ENCODE measurements around the gene SORCS2.

DNA sequence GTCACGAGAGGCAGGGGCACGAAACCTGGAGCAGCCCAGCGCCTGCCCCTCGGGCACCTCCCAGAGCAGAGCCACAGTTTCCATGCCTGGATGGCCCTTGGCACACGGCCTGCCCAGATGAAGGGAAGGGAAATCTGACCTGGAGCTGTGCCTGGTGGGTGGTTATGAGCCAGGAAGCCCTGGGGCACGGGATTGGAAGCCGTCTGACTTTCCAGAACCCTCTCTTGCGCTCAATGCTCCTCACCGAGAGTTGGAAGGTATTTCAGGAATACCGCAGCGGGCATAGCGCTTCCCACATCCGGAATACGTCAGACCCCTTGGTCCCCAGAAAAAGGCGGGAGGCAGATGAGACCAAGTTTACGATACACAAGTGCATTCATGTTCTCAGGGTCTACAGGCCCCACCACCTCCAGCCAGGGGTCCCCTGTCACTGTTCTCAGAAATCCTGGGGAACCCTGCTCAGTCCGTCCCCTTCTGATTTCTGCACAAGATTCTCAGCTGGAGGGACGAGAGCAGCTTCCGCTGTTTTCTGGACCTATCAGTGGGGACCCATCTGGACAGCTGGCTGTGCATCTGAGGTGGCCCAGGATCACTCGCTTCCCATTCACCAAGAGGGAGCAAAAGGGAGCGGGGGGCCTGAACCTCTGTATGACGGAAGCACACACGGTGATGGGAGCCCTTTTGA lies 574.5 kb downstream of the SORCS2 start:
- TF ChIP-seq, protein P1, sequence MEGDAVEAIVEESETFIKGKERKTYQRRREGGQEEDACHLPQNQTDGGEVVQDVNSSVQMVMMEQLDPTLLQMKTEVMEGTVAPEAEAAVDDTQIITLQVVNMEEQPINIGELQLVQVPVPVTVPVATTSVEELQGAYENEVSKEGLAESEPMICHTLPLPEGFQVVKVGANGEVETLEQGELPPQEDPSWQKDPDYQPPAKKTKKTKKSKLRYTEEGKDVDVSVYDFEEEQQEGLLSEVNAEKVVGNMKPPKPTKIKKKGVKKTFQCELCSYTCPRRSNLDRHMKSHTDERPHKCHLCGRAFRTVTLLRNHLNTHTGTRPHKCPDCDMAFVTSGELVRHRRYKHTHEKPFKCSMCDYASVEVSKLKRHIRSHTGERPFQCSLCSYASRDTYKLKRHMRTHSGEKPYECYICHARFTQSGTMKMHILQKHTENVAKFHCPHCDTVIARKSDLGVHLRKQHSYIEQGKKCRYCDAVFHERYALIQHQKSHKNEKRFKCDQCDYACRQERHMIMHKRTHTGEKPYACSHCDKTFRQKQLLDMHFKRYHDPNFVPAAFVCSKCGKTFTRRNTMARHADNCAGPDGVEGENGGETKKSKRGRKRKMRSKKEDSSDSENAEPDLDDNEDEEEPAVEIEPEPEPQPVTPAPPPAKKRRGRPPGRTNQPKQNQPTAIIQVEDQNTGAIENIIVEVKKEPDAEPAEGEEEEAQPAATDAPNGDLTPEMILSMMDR (IDR thresholded peaks at IDR 0.05; ENCODE audit: borderline replicate concordance, extremely low read depth, low read length, poor library complexity, severe bottlenecking) = no peak
- TF ChIP-seq EZH2 (IDR thresholded peaks at IDR 0.05; ENCODE audit: borderline replicate concordance, low read depth, low read length, severe bottlenecking) = no peak
